Transverse colon (tissue), 4 donors: ENCODE data around the gene PRSS36. TPM values are rescaled to one million over a fixed set of nuclear protein-coding genes. Genes with fewer than 3 reads are reported as not detected.
A peak's percentile ranks its signal among the peaks of the same experiment; 100 is the strongest.
"Not testable (repeated sequence)": the region's sequence is repeated elsewhere in the genome, so short reads cannot be mapped to it uniquely, and the experiment has no call there.

ENCODE experiments used
- DNase-seq: peaks from one replicate; pipeline ENCODE4 v3.0.0-alpha.2; 2019
- H3K27ac ChIP-seq, 4 donors: fragments of 200-600 bp; sonication (generic); 2 replicates each; pipeline ENCODE4 v1.5.1; 2016 to 2018; ENCODE audit warnings: inconsistent platforms in 4 of 4
- H3K27me3 ChIP-seq: fragments of 200-600 bp; sonication (generic); 2 replicates; pipeline ENCODE4 v1.5.1; 2017; ENCODE audit warnings: inconsistent platforms
- H3K36me3 ChIP-seq, 4 donors: fragments of 200-600 bp; sonication (generic); 2 replicates each; pipeline ENCODE4 v1.5.1; 2017 to 2019; ENCODE audit warnings: inconsistent platforms in 4 of 4
- H3K4me1 ChIP-seq, 4 donors: fragments of 200-600 bp; sonication (generic); 2 replicates each; pipeline ENCODE4 v1.5.1; 2017 to 2020; ENCODE audit warnings: inconsistent platforms in 4 of 4
- H3K4me3 ChIP-seq, 4 donors: fragments of 200-600 bp; sonication (generic); 1 replicate in 1 of 4; 2 replicates in 3 of 4; pipeline versions ENCODE4 v1.5.1 to v1.6.1; 2017 to 2019; ENCODE audit warnings: inconsistent platforms in 4 of 4
- H3K9me3 ChIP-seq, 2 donors: fragments of 200-600 bp; sonication (generic); 2 replicates each; pipeline ENCODE4 v1.5.1; 2017 to 2019; ENCODE audit warnings: inconsistent platforms in 2 of 2
- EP300 ChIP-seq: sonication (generic); formaldehyde crosslinking; IDR thresholded peaks from one replicate; pipeline ENCODE4 v1.6.1; 2017; ENCODE audit warnings: antibody characterized with exemption, low read depth
- POLR2A ChIP-seq: fragments of 450-650 bp; IDR thresholded peaks from one replicate; pipeline ENCODE4 v1.6.1; 2016; ENCODE audit warnings: antibody characterized with exemption, mild to moderate bottlenecking, moderate library complexity
- POLR2AphosphoS5 ChIP-seq, 3 donors: sonication (generic); formaldehyde crosslinking; IDR thresholded peaks; one replicate each; pipeline ENCODE4 v1.6.1; 2016; ENCODE audit warnings: antibody characterized with exemption in 3 of 3
- WGBS, 2 donors: methylation state at CpG; one replicate each; pipeline ENCODE4 v1.1.5; 2018; ENCODE audit warnings: low coverage in 1 of 2; 5-methylcytosine and 5-hydroxymethylcytosine counted together
- in situ Hi-C, 4 donors: fragments of 200-750 bp; cut with MboI; loops; one replicate each; pipeline versions ENCODE4 v1.15.0 to v1.15.1; 2017; ENCODE audit warnings: low sequenced_read_pairs in 3 of 4, low pct_ligation_motif_present in 1 of 4, low pct_unique_long_range_greater_than_20kb in 1 of 4
- intact Hi-C: fragments of 100-400 bp; cut with DNase I; formaldehyde crosslinking; loops from one replicate; pipeline ENCODE4 v1.15.1; 2023; ENCODE audit warnings: low total_unique reads
- total RNA-seq, 4 donors: library from RNA; depleted of rRNA; stranded (reverse); fragments of >200 nt; gene quantifications; one replicate each; pipeline ENCODE4 v1.1.0, GENCODE V29; 2016
- TF ChIP-seq, protein P1 (sequence below), 5 experiments: fragments of 200-600 bp in 3 of 5; fragments of 450-650 bp in 2 of 5; sonication (generic) in 3 of 5; IDR thresholded peaks; 1 replicate in 2 of 5; 2 replicates in 3 of 5; pipeline ENCODE4 v1.5.1; 2016 to 2017; ENCODE audit warnings: antibody characterized with exemption in 5 of 5, inconsistent platforms in 3 of 5, mild to moderate bottlenecking in 2 of 5, moderate library complexity in 1 of 5

PRSS36 gene
- total RNA-seq, 4 donors from 2014 or later, result 8.1 to 42.3 (median 9.8) TPM; not detected in 1

DNA sequence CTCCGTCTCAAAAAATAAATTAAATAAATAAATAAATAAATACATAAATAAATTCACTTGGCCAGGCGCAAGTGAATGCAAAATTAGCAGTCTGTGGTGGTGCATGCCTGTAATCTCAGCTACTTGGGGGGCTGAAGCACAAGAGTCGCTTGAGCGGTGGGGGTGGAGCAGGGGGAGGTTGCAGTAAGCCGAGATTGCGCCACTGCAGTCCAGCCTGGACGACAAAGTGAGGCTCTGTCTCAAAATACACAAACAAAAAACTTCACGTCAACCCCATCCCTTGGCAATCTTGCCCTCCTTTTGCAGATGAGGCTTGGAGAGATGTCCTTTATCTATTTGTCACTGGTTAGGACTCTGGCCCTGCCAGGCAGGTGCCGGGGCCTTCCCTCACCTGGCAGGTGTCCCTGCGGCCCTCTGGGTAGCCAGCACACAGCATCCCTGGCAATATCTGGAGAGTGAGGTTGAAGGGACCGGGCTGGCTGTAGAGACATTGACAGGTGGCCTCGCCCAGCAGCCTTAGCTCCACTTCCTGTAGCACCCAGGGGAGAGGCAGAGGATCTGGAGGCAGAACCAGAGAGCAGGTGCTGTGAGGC is 4.4 kb downstream of the PRSS36 start:
- no peak for DNase-seq
- Histone ChIP-seq H3K4me1 (peaks cover 9 to 28% (median 19%) of the 10 kb centered on the region in 4 donors), H3K4me3 (no peak overlapping the region), H3K27ac (no peak overlapping the region), H3K9me3 (no peaks in the 10 kb centered on the region), H3K27me3 (peaks cover 16% of the 10 kb centered on the region), H3K36me3 (no peaks in the 10 kb centered on the region)
- no peak for TF ChIP-seq EP300
- no peak for TF ChIP-seq POLR2AphosphoS5 (IDR thresholded peaks at IDR 0.05)
- 76 to 80% methylated on average over 7 to 12 of the region's 12 CpGs for WGBS, 2 donors
- in situ Hi-C loops (no loop called here), intact Hi-C loops (no loop called here)

GRCh38 chr16:31144418-31144817 is 5.4 kb downstream of the PRSS36 start:
- H3K9me3 ChIP-seq, DNase-seq, H3K36me3 ChIP-seq, in situ Hi-C loops, H3K4me3 ChIP-seq, H3K27ac ChIP-seq: not testable (repeated sequence)
- Histone ChIP-seq H3K4me1 (peaks cover 9 to 28% (median 23%) of the 10 kb centered on the region in 4 donors), H3K27me3 (peaks cover 16% of the 10 kb centered on the region)
- WGBS, 2 donors, result 89% methylated on average over 6 of the region's 7 CpGs; no CpG with 5 or more reads in 1 of the 2 donors
- intact Hi-C loops, result loop anchor here (5.0 kb wide), 1 partner anchor 157 kb away; the partner anchor contains the start of gene HSD3B7

DNA sequence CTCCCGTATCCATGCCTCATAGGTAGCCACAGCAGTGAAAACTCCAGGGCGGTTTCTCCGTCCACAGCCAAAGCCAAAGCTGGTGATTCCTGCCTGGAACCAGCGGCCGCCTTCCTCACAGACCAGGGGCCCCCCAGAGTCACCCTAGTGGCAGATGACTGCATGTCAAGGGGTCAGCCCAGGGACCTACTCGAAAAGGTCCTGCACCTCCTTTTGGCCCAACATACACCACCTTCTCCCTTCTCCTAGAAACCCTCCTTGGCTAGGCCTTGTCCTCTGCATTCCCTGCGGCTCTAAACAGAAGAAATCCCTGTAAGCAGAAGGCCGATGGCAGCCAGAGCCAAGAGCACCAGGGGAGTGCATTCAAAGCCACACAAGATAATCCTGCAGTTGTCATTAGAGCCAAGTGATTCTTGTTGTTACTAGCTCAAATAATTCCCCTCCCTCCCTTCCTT is 6.1 kb downstream of the PRSS36 start:
- Histone ChIP-seq H3K9me3 (no peaks in the 10 kb centered on the region), H3K27ac (no peak overlapping the region), H3K4me1 (peaks cover 9 to 34% (median 28%) of the 10 kb centered on the region in 4 donors), H3K27me3 (peaks cover 16% of the 10 kb centered on the region), H3K4me3 (no peak overlapping the region), H3K36me3 (no peaks in the 10 kb centered on the region)
- in situ Hi-C loops, result no loop called here
- DNase-seq, result no peak
- TF ChIP-seq POLR2AphosphoS5 (IDR thresholded peaks at IDR 0.05), result no peak
- TF ChIP-seq POLR2A, result no peak
- TF ChIP-seq, protein P1, sequence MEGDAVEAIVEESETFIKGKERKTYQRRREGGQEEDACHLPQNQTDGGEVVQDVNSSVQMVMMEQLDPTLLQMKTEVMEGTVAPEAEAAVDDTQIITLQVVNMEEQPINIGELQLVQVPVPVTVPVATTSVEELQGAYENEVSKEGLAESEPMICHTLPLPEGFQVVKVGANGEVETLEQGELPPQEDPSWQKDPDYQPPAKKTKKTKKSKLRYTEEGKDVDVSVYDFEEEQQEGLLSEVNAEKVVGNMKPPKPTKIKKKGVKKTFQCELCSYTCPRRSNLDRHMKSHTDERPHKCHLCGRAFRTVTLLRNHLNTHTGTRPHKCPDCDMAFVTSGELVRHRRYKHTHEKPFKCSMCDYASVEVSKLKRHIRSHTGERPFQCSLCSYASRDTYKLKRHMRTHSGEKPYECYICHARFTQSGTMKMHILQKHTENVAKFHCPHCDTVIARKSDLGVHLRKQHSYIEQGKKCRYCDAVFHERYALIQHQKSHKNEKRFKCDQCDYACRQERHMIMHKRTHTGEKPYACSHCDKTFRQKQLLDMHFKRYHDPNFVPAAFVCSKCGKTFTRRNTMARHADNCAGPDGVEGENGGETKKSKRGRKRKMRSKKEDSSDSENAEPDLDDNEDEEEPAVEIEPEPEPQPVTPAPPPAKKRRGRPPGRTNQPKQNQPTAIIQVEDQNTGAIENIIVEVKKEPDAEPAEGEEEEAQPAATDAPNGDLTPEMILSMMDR (IDR thresholded peaks at IDR 0.05), result no peak
- TF ChIP-seq EP300, result no peak
- intact Hi-C loops, result loop anchor here (5.0 kb wide), 1 partner anchor 156 kb away; the partner anchor contains the start of gene HSD3B7
- 60 to 92% methylated on average over 1 to 8 of the region's 8 CpGs for WGBS, 2 donors

DNA sequence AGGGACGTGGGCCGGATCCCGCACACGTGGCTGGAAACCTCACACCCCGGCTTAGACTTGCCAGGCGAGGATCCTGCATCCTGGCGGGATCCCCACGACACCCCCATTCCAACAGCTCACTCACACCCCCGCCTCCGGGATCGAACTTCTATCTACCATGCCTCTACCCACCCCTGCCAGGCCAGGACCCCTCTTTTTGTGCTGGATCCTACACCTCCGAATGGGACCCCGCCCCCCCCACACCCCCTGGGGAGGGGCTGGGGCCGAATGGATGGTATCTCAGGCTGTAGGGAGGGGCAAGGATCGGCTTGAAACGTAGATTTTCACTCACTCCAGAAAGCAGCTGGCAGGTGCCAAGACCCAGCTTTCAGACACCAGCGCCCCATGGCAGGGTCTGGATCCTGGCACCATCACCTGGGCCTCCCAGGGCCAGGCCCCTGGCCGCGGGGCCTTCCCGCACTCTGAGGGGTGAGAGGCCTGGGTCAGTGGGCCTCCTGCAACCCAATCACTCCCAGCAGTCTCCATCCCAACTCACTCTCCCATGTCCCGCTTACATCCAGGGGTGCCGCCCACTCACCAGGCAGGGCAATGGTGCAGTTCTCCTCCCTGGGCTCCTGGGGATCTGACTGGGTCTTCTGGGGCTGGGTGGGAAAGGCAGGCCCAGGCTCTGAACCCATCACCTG is 6.7 kb downstream of the PRSS36 start:
- in situ Hi-C loops, result no loop called here
- Histone ChIP-seq H3K27ac (peak overlapping the region; percentile 81 to 90 (median 88)), H3K9me3 (no peaks in the 10 kb centered on the region), H3K27me3 (peaks cover 13% of the 10 kb centered on the region), H3K4me3 (peak overlapping the region in 3 of 4 donors; percentile 42 to 49 (median 45)), H3K36me3 (no peaks in the 10 kb centered on the region), H3K4me1 (peaks cover 9 to 39% (median 30%) of the 10 kb centered on the region in 4 donors)
- no peak for TF ChIP-seq POLR2A
- TF ChIP-seq, protein P1 (IDR thresholded peaks at IDR 0.05), result no peak
- 61% methylated on average over 21 of the region's 22 CpGs; no CpG with 5 or more reads in 1 of the 2 donors for WGBS, 2 donors
- DNase-seq, result no peak
- intact Hi-C loops, result loop anchor here (5.0 kb wide), 1 partner anchor 156 kb away; the partner anchor contains the start of gene HSD3B7
